ENCODE data around the gene MCC.

GRCh38 chr5:113216545-113216944 lies 271.7 kb downstream of the MCC start:
- TF ChIP-seq MAX (IDR thresholded peaks at IDR 0.05) (no peak), CTCF (IDR thresholded peaks at IDR 0.05; ENCODE audit: low read depth, low read length, missing input control) (no peak), HNF4A (conservative IDR thresholded peaks at IDR 0.05) (no peak), TAF1 (conservative IDR thresholded peaks at IDR 0.05) (no peak), ZBTB33 (IDR thresholded peaks at IDR 0.05) (no peak)

All from liver (tissue), 3 donors.